Activated B cell treated with CpG ODN at 0.5 μM for 24 hours (primary cell): ENCODE data around the gene NPFF. TPM values are rescaled to one million over a fixed set of nuclear protein-coding genes. Genes with fewer than 3 reads are reported as not detected.

Experiments
- ATAC-seq: fragments of 200-7000 bp; cut with Tn5 transposase; one replicate; pipeline ENCODE4 v1.10.0; 2021; ENCODE audit warnings: low read depth, mild to moderate bottlenecking, moderate library complexity
- CTCF ChIA-PET: fragments of 350-600 bp; sonication (Branson Sonifier 250); formaldehyde crosslinking; loops from one replicate; lab custom pipeline; 2021; ENCODE audit warnings: antibody characterized with exemption; lab: Charles Lee
- POLR2A ChIA-PET: fragments of 350-600 bp; sonication (Branson Sonifier 250); formaldehyde crosslinking; loops from one replicate; lab custom pipeline; 2021; ENCODE audit warnings: antibody characterized with exemption; lab: Charles Lee
- DNase-seq: peaks from one replicate; pipeline ENCODE4 v3.0.0; 2022
- H3K27ac Mint-ChIP-seq: one replicate; pipeline ENCODE4 v1.8.0; 2020; ENCODE audit warnings: mixed read lengths
- H3K27me3 Mint-ChIP-seq: one replicate; pipeline ENCODE4 v1.8.0; 2021; ENCODE audit warnings: mixed read lengths
- H3K36me3 Mint-ChIP-seq: one replicate; pipeline ENCODE4 v1.8.0; 2021; ENCODE audit warnings: low read depth, mixed read lengths
- H3K4me1 Mint-ChIP-seq: one replicate; pipeline ENCODE4 v1.8.0; 2021; ENCODE audit warnings: mixed read lengths
- H3K4me3 Mint-ChIP-seq: one replicate; pipeline ENCODE4 v1.8.0; 2020; ENCODE audit warnings: mild to moderate bottlenecking, mixed read lengths
- H3K9me3 Mint-ChIP-seq: one replicate; pipeline ENCODE4 v1.8.0; 2020; ENCODE audit warnings: mixed read lengths
- CTCF ChIP-seq: fragments of 200-600 bp; IDR thresholded peaks from one replicate; pipeline ENCODE4 v1.8.0; 2022; ENCODE audit warnings: antibody characterized with exemption, mild to moderate bottlenecking
- intact Hi-C: fragments of 100-400 bp; cut with micrococcal nuclease; formaldehyde crosslinking; loops from one replicate; pipeline ENCODE4 v1.15.1; 2024
- total RNA-seq: library from RNA; stranded (reverse); gene quantifications from 2 replicates; pipeline ENCODE4 v1.2.3, GENCODE V29; 2022

The NPFF gene
- total RNA-seq, 1 donor from 2014 or later = not detected

DNA sequence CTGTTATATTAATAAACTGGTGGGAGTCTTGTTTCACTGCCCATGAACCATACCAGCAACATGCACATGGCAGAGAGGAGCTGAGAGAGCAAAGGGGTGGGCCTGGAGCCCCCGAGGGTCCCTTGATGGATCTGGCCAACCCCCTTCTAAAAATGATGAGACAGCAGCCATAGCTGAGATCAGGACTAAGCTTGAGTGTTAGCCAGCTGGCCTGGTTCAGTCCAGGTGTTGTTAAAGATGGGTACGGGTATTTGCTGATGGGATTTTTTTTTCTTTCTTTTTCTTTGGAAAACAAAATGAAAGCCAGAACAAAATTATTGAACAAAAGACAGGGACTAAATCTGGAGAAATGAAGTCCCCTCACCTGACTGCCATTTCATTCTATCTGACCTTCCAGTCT is 39.4 kb downstream of the NPFF start:
- intact Hi-C loops = no loop called here
- TF ChIP-seq CTCF = no peak
- POLR2A ChIA-PET = interaction anchor here (0.6 to 1.2 kb wide), 4 partner anchors 9 to 1031 kb away, joined by 3 to 4 read pairs (median 3); no protein-coding TSS in a partner anchor
- Mint-ChIP-seq H3K9me3 (no peaks in the 10 kb centered on the region), H3K27me3 (no peaks in the 10 kb centered on the region), H3K4me1 (peaks cover 9% of the 10 kb centered on the region), H3K27ac (no peak overlapping the region), H3K4me3 (no peak overlapping the region), H3K36me3 (peaks cover 92% of the 10 kb centered on the region)
- DNase-seq (no peak), ATAC-seq (no peak)
- CTCF ChIA-PET = no interaction called here

- peaks cover 8% of the 10 kb centered on the region for H3K4me1 Mint-ChIP-seq
- intact Hi-C loops = no loop called here
- H3K9me3 Mint-ChIP-seq = no peaks in the 10 kb centered on the region
- peaks cover 92% of the 10 kb centered on the region for H3K36me3 Mint-ChIP-seq
- no peaks in the 10 kb centered on the region for H3K27me3 Mint-ChIP-seq
- ATAC-seq (no peak), DNase-seq (no peak)
- no peak overlapping the region for H3K27ac Mint-ChIP-seq
- POLR2A ChIA-PET = interaction anchor here (0.7 kb wide), 1 partner anchor 8 kb away, joined by 3 read pairs; no protein-coding TSS in a partner anchor
- CTCF ChIA-PET = no interaction called here
- TF ChIP-seq CTCF = no peak
- H3K4me3 Mint-ChIP-seq = no peak overlapping the region
These were observed 40.2 kb downstream of the NPFF start for GRCh38 chr12:53467082-53467481.

GRCh38 chr12:53466640-53467039 is 40.6 kb downstream of the NPFF start:
- POLR2A ChIA-PET = no interaction called here
- no peak overlapping the region for H3K27ac Mint-ChIP-seq
- H3K36me3 Mint-ChIP-seq = peaks cover 92% of the 10 kb centered on the region
- intact Hi-C loops = no loop called here
- ATAC-seq (no peak), DNase-seq (no peak)
- H3K4me1 Mint-ChIP-seq = peaks cover 8% of the 10 kb centered on the region
- H3K9me3 Mint-ChIP-seq = no peaks in the 10 kb centered on the region
- no peak overlapping the region for H3K4me3 Mint-ChIP-seq
- CTCF ChIA-PET = no interaction called here
- no peak for TF ChIP-seq CTCF
- H3K27me3 Mint-ChIP-seq = no peaks in the 10 kb centered on the region

DNA sequence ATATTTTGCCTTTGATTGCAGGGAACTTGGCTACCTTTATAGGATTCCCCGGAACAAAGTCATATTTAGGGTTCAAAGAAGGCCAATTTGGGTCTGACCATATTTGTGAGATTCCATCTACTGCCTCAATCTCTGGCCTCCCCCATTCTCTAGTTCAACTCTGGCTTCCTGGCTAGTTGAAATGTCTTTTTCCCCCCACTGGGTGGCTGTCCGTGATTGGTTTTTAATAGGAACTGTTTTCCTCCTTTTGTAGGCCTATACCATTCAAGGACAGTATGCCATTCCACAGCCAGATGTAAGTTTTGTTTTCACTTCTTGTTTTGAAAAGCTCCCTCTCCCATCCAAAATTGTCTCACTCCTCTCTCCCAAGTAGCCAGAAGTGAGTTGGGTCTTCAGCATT is 41.6 kb downstream of the NPFF start:
- peaks cover 94% of the 10 kb centered on the region for H3K36me3 Mint-ChIP-seq
- no peak for ATAC-seq
- H3K9me3 Mint-ChIP-seq = no peaks in the 10 kb centered on the region
- CTCF ChIA-PET = interaction anchor here (1.2 kb wide), 1 partner anchor 113 kb away, joined by 3 read pairs; no protein-coding TSS in a partner anchor
- no peaks in the 10 kb centered on the region for H3K27me3 Mint-ChIP-seq
- DNase-seq = no peak
- H3K4me1 Mint-ChIP-seq = peaks cover 12% of the 10 kb centered on the region
- intact Hi-C loops = no loop called here
- no peak overlapping the region for H3K4me3 Mint-ChIP-seq
- TF ChIP-seq CTCF = no peak
- POLR2A ChIA-PET = no interaction called here
- H3K27ac Mint-ChIP-seq = no peak overlapping the region

DNA sequence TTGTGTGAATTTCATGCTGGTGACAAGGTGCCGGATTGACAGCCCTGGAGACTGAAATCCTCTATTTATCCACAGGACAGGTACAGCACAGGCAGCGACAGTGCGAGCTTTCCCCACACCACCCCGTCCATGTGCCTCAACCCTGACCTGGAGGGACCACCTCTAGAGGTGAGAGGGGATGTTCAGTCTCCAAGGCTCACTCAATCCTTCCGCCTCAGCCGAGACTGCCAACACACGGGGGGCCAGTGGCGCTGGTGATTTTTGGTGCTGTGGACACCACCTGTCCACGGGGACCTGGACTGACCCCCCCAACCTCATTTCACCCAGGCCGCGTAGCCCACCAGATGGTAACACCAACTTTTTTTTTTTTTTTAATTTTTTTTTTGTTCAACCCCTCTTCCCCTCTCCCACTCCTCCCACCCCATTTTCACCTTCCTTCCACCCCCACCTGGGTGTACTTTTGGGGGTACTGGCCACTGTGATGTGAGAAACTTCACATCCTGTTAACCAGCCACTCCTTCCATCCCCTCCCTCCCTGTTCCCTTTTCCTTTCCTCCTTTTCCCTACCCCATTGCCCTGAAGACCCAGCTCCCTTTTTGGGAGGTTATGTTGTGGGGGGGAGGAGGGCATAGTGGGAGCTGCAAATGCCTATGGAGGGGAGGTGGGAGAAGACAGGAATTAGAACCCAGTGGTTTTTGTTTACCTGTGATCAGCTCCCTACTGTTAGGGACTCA is 42.4 kb downstream of the NPFF start:
- H3K27ac Mint-ChIP-seq = no peak overlapping the region
- peaks cover 96% of the 10 kb centered on the region for H3K36me3 Mint-ChIP-seq
- H3K4me1 Mint-ChIP-seq = peaks cover 13% of the 10 kb centered on the region
- no peaks in the 10 kb centered on the region for H3K27me3 Mint-ChIP-seq
- ChIA-PET POLR2A (interaction anchor here (0.5 to 1.0 kb wide), 3 partner anchors 9 to 243 kb away, joined by 3 to 4 read pairs (median 3); partner anchors contain the start of gene TARBP2), CTCF (interaction anchor here (1.2 kb wide), 1 partner anchor 113 kb away, joined by 3 read pairs; no protein-coding TSS in a partner anchor)
- no peak for TF ChIP-seq CTCF
- H3K9me3 Mint-ChIP-seq = no peaks in the 10 kb centered on the region
- ATAC-seq (no peak), DNase-seq (no peak)
- H3K4me3 Mint-ChIP-seq = no peak overlapping the region
- intact Hi-C loops = no loop called here
